B cell (primary cell): ENCODE data around the gene FTO. TPM values are rescaled to one million over a fixed set of nuclear protein-coding genes. Genes with fewer than 3 reads are reported as not detected.

ENCODE experiments used
- ATAC-seq: fragments of 200-7000 bp; cut with Tn5 transposase; one replicate; pipeline ENCODE4 v1.10.0; 2021; ENCODE audit warnings: low read depth, mild to moderate bottlenecking, moderate number of reproducible peaks, moderate library complexity
- CTCF ChIA-PET: fragments of 350-600 bp; sonication (Branson Sonifier 250); formaldehyde crosslinking; loops from one replicate; lab custom pipeline; 2021; ENCODE audit warnings: antibody characterized with exemption, inconsistent platforms; lab: Charles Lee
- POLR2A ChIA-PET: fragments of 350-600 bp; sonication (Branson Sonifier 250); formaldehyde crosslinking; loops from one replicate; lab custom pipeline; 2021; ENCODE audit warnings: antibody characterized with exemption; lab: Charles Lee
- DNase-seq: peaks from one replicate; pipeline ENCODE4 v3.0.0; 2013
- H2AFZ ChIP-seq: 2 replicates; pipeline ENCODE4 v1.6.1; 2012; ENCODE audit warnings: mild to moderate bottlenecking, low read depth, low read length; ENCODE audit not compliant: insufficient read depth, poor library complexity, severe bottlenecking
- H3K27ac ChIP-seq, 2 donors: 1 replicate in 1 of 2; 2 replicates in 1 of 2; pipeline ENCODE4 v1.5.1; 2012 to 2013; ENCODE audit warnings: low read length in 2 of 2, mild to moderate bottlenecking in 2 of 2, moderate library complexity in 1 of 2
- H3K27me3 ChIP-seq, 4 experiments: fragments of 200-600 bp in 1 of 4; sonication (generic) in 1 of 4; replicated peaks in 1 of 4; 1 replicate in 2 of 4; 2 replicates in 2 of 4; pipeline versions ENCODE4 v1.6.1 to v1.7.0; 2013 to 2016; ENCODE audit warnings: low read length in 3 of 4, mild to moderate bottlenecking in 2 of 4, mixed read lengths in 1 of 4, moderate library complexity in 1 of 4; ENCODE audit not compliant: insufficient read depth in 4 of 4, control insufficient read depth in 3 of 4; ENCODE audit errors: control extremely low read depth in 1 of 4
- H3K36me3 ChIP-seq, 2 experiments: replicated peaks in 1 of 2; 1 replicate in 1 of 2; 2 replicates in 1 of 2; pipeline versions ENCODE4 v1.6.1 to v1.7.1; 2013; ENCODE audit warnings: low read length in 1 of 2; ENCODE audit not compliant: insufficient read depth in 2 of 2, control insufficient read depth in 1 of 2; ENCODE audit errors: control extremely low read depth in 1 of 2, extremely low read depth in 1 of 2
- H3K4me1 ChIP-seq, 2 donors: fragments of 200-600 bp in 1 of 2; sonication (generic) in 1 of 2; 1 replicate in 1 of 2; 2 replicates in 1 of 2; pipeline versions ENCODE4 v1.5.1 to v1.6.1; 2013 to 2017; ENCODE audit warnings: low read length in 2 of 2; ENCODE audit not compliant: control insufficient read depth in 2 of 2, insufficient read depth in 2 of 2
- H3K4me2 ChIP-seq: replicated peaks from 2 replicates; pipeline ENCODE3; 2012; ENCODE audit warnings: mild to moderate bottlenecking, low read depth, low read length; ENCODE audit not compliant: poor library complexity, severe bottlenecking
- H3K4me3 ChIP-seq, 5 experiments: fragments of 200-600 bp in 1 of 5; sonication (generic) in 1 of 5; 1 replicate in 3 of 5; 2 replicates in 2 of 5; pipeline versions ENCODE4 v1.5.1 to v1.7.0; 2011 to 2016; ENCODE audit warnings: low read length in 4 of 5, mild to moderate bottlenecking in 4 of 5, low read depth in 2 of 5, control low read depth in 1 of 5, moderate library complexity in 1 of 5; ENCODE audit not compliant: insufficient read depth in 1 of 5; ENCODE audit errors: control extremely low read depth in 1 of 5, extremely low read depth in 1 of 5
- H3K79me2 ChIP-seq: fragments of 200-600 bp; sonication (generic); one replicate; pipeline ENCODE4 v1.6.0; 2016; ENCODE audit warnings: low read length; ENCODE audit not compliant: control insufficient read depth, insufficient read depth
- H3K9ac ChIP-seq: fragments of 200-600 bp; sonication (generic); 2 replicates; pipeline ENCODE4 v1.6.1; 2017; ENCODE audit warnings: mild to moderate bottlenecking, low read length, moderate library complexity
- H3K9me3 ChIP-seq, 3 donors: one replicate each; pipeline versions ENCODE4 v1.6.1 to v1.7.1; 2013; ENCODE audit warnings: low read length in 2 of 3; ENCODE audit not compliant: control insufficient read depth in 2 of 3, insufficient read depth in 1 of 3; ENCODE audit errors: control extremely low read depth in 1 of 3
- H4K20me1 ChIP-seq: 2 replicates; pipeline ENCODE4 v1.6.0; 2012; ENCODE audit warnings: mild to moderate bottlenecking, low read length; ENCODE audit not compliant: insufficient read depth, control insufficient read depth, poor library complexity, severe bottlenecking
- H3K27ac Mint-ChIP-seq: one replicate; pipeline ENCODE4 v1.8.0; 2021; ENCODE audit warnings: mixed read lengths
- H3K27me3 Mint-ChIP-seq: one replicate; pipeline ENCODE4 v1.8.0; 2021; ENCODE audit warnings: mixed read lengths
- H3K4me1 Mint-ChIP-seq: one replicate; pipeline ENCODE4 v1.8.0; 2021; ENCODE audit warnings: mixed read lengths
- H3K4me3 Mint-ChIP-seq: one replicate; pipeline ENCODE4 v1.8.0; 2021; ENCODE audit warnings: mixed read lengths
- H3K9me3 Mint-ChIP-seq: one replicate; pipeline ENCODE4 v1.8.0; 2022; ENCODE audit warnings: mixed read lengths; ENCODE audit not compliant: insufficient read depth
- CTCF ChIP-seq: fragments of 200-600 bp; IDR thresholded peaks from one replicate; pipeline ENCODE4 v1.8.0; 2022; ENCODE audit warnings: antibody characterized with exemption, mild to moderate bottlenecking
- EZH2 ChIP-seq: IDR thresholded peaks from 2 replicates; pipeline ENCODE4 v1.6.1; 2012; ENCODE audit warnings: borderline replicate concordance, low read depth, mild to moderate bottlenecking, moderate library complexity, low read length; ENCODE audit not compliant: insufficient read depth, poor library complexity, severe bottlenecking
- WGBS: methylation state at CpG from one replicate; pipeline ENCODE4 v1.1.5; 2013; ENCODE audit warnings: missing lambda C conversion rate; ENCODE audit not compliant: insufficient coverage; 5-methylcytosine and 5-hydroxymethylcytosine counted together
- intact Hi-C: fragments of 100-400 bp; cut with micrococcal nuclease; formaldehyde crosslinking; loops from one replicate; pipeline ENCODE4 v1.10.0; 2022
- polyA plus RNA-seq: library from polyadenylated mRNA; depleted of rRNA; stranded (reverse); fragments of >200 nt; gene quantifications from 2 replicates; pipeline ENCODE4 v1.2.3, GENCODE V29; 2012
- total RNA-seq, 2 donors: library from RNA; stranded (reverse); fragments of 120-200 nt in 1 of 2; gene quantifications; 1 replicate in 1 of 2; 2 replicates in 1 of 2; pipeline versions ENCODE4 v1.2.3 to v1.2.4, GENCODE V29; 2013 to 2022

The FTO gene
- total and polyA plus RNA-seq, 2 donors (not counting 1 experiment from before 2014, with no cell fraction given) = 26.5 to 68.5 TPM

- Mint-ChIP-seq H3K4me3 (no peak overlapping the region), H3K4me1 (no peaks in the 10 kb centered on the region), H3K27ac (no peak overlapping the region), H3K27me3 (peaks cover 7% of the 10 kb centered on the region), H3K9me3 (no peaks in the 10 kb centered on the region)
- Histone ChIP-seq H2AFZ (no peak overlapping the region), H3K4me2 (no peak overlapping the region), H3K36me3 (no peaks in the 10 kb centered on the region), H3K27me3 (no peaks in the 10 kb centered on the region), H3K9ac (no peak overlapping the region), H3K79me2 (no peaks in the 10 kb centered on the region), H3K9me3 (peaks cover 0 to 5% (median 0%) of the 10 kb centered on the region in 3 donors), H3K27ac (no peak overlapping the region), H3K4me3 (no peak overlapping the region), H4K20me1 (no peaks in the 10 kb centered on the region), H3K4me1 (no peaks in the 10 kb centered on the region)
- 90% methylated on average over 5 of the region's 8 CpGs for WGBS
- TF ChIP-seq EZH2 (no peak), CTCF (no peak)
- POLR2A ChIA-PET = no interaction called here
- intact Hi-C loops = no loop called here
- CTCF ChIA-PET = no interaction called here
- no peak for ATAC-seq
- DNase-seq = no peak
Observed at GRCh38 chr16:54165912-54166865, 462.2 kb downstream of the FTO start.

DNA sequence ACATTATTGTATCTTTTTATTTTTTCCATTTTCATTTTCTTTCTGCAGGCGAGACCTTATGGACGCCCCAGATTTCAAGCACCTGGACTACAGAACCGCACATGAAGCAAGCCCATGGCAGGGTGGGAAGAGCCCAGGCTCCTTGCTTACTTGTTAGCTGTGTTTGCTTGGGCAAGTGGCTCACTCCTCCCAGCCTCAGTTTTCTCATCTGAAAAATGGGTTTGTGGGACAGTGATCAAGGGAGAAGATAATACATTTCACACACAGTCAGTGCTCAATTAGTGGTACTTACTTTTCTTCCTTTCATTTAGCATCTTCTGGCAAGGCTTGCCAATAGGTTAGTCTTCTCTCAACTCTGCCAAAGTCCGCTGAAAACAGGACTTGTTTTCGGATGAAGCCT is 465.2 kb downstream of the FTO start:
- Histone ChIP-seq H3K27me3 (no peaks in the 10 kb centered on the region), H3K9me3 (no peaks in the 10 kb centered on the region), H3K4me2 (no peak overlapping the region), H3K79me2 (no peaks in the 10 kb centered on the region), H3K36me3 (no peaks in the 10 kb centered on the region), H3K9ac (no peak overlapping the region), H3K4me1 (no peaks in the 10 kb centered on the region), H3K27ac (no peak overlapping the region), H3K4me3 (no peak overlapping the region), H2AFZ (no peak overlapping the region), H4K20me1 (no peaks in the 10 kb centered on the region)
- Mint-ChIP-seq H3K4me1 (no peaks in the 10 kb centered on the region), H3K27me3 (peaks cover 17% of the 10 kb centered on the region), H3K9me3 (no peaks in the 10 kb centered on the region), H3K4me3 (no peak overlapping the region), H3K27ac (no peak overlapping the region)
- CTCF ChIA-PET = no interaction called here
- POLR2A ChIA-PET = no interaction called here
- ATAC-seq (no peak), DNase-seq (no peak)
- intact Hi-C loops = no loop called here
- WGBS = 90% methylated on average over 2 of the region's 5 CpGs
- TF ChIP-seq EZH2 = no peak
- TF ChIP-seq CTCF = no peak
